HL-60 (cell line): ENCODE results near the gene ACAP1.

Experiments used
- GABPA ChIP-seq: IDR thresholded peaks from 2 replicates; pipeline ENCODE4 v1.6.1; 2012; ENCODE audit warnings: low read depth
- POLR2AphosphoS5 ChIP-seq: IDR thresholded peaks from 2 replicates; pipeline ENCODE4 v1.6.1; 2012; ENCODE audit warnings: low read depth
- SPI1 ChIP-seq: IDR thresholded peaks from 2 replicates; pipeline ENCODE4 v1.6.1; 2012; ENCODE audit warnings: low read depth, mild to moderate bottlenecking, borderline replicate concordance
- TF ChIP-seq, protein P1 (sequence below): IDR thresholded peaks from one replicate; pipeline ENCODE4 v1.5.1; 2011; ENCODE audit warnings: low read length, control low read depth, inconsistent platforms; ENCODE audit not compliant: insufficient read depth
- TF ChIP-seq, protein P2 (sequence below): IDR thresholded peaks from 2 replicates; pipeline ENCODE4 v1.6.1; 2012; ENCODE audit warnings: low read depth; ENCODE audit not compliant: insufficient replicate concordance

DNA sequence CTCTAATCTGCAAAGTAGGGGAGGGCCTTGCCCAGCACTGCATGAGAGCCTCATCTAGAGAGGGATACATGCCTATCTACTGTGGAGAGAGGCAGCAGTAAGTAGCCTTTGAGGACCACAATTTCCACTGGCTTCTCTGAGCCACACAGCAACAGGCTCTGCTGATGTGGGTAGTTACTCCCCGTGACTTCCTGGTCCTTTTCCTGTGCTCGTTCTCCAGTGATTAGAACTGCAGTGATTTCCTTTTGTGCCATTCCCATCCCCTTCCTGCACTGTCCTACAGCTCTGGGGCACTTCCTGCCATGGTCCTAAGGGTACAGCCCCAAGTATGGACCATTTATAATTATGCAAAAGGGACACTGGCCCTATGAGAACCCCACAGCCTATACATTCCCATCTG lies 55.0 kb downstream of the ACAP1 start:
- TF ChIP-seq, protein P1, sequence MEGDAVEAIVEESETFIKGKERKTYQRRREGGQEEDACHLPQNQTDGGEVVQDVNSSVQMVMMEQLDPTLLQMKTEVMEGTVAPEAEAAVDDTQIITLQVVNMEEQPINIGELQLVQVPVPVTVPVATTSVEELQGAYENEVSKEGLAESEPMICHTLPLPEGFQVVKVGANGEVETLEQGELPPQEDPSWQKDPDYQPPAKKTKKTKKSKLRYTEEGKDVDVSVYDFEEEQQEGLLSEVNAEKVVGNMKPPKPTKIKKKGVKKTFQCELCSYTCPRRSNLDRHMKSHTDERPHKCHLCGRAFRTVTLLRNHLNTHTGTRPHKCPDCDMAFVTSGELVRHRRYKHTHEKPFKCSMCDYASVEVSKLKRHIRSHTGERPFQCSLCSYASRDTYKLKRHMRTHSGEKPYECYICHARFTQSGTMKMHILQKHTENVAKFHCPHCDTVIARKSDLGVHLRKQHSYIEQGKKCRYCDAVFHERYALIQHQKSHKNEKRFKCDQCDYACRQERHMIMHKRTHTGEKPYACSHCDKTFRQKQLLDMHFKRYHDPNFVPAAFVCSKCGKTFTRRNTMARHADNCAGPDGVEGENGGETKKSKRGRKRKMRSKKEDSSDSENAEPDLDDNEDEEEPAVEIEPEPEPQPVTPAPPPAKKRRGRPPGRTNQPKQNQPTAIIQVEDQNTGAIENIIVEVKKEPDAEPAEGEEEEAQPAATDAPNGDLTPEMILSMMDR: no peak
- no peak for TF ChIP-seq POLR2AphosphoS5
- TF ChIP-seq, protein P2, sequence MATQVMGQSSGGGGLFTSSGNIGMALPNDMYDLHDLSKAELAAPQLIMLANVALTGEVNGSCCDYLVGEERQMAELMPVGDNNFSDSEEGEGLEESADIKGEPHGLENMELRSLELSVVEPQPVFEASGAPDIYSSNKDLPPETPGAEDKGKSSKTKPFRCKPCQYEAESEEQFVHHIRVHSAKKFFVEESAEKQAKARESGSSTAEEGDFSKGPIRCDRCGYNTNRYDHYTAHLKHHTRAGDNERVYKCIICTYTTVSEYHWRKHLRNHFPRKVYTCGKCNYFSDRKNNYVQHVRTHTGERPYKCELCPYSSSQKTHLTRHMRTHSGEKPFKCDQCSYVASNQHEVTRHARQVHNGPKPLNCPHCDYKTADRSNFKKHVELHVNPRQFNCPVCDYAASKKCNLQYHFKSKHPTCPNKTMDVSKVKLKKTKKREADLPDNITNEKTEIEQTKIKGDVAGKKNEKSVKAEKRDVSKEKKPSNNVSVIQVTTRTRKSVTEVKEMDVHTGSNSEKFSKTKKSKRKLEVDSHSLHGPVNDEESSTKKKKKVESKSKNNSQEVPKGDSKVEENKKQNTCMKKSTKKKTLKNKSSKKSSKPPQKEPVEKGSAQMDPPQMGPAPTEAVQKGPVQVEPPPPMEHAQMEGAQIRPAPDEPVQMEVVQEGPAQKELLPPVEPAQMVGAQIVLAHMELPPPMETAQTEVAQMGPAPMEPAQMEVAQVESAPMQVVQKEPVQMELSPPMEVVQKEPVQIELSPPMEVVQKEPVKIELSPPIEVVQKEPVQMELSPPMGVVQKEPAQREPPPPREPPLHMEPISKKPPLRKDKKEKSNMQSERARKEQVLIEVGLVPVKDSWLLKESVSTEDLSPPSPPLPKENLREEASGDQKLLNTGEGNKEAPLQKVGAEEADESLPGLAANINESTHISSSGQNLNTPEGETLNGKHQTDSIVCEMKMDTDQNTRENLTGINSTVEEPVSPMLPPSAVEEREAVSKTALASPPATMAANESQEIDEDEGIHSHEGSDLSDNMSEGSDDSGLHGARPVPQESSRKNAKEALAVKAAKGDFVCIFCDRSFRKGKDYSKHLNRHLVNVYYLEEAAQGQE: no peak
- no peak for TF ChIP-seq SPI1
- TF ChIP-seq GABPA: no peak
